GM10248 (cell line): ENCODE data around the gene HS1BP3.

Experiments
- CTCF ChIA-PET: fragments of 300-600 bp; sonication (Branson Sonifier 250); formaldehyde crosslinking; extraction: SDS; loops from one replicate; lab custom pipeline; 2021; ENCODE audit warnings: antibody characterized with exemption; lab: Yijun Ruan, JAX
- POLR2A ChIA-PET: fragments of 350-650 bp; sonication (Branson Sonifier 250); formaldehyde crosslinking; extraction: SDS; loops from one replicate; lab custom pipeline; 2020; ENCODE audit warnings: antibody characterized with exemption; lab: Yijun Ruan, JAX
- DNase-seq: peaks from one replicate; pipeline ENCODE4 v3.0.0; 2012; ENCODE audit errors: extremely low spot score
- CTCF ChIP-seq: IDR thresholded peaks from 2 replicates; pipeline ENCODE4 v1.5.1; 2012; ENCODE audit warnings: mild to moderate bottlenecking, low read depth; ENCODE audit errors: extremely low read depth, missing control alignments, control extremely low read depth

Gene HS1BP3

GRCh38 chr2:20650877-20651730, at the start of gene HS1BP3:
Gene HS1BP3 (minus strand): TSS chr2:20651098. CDS start chr2:20651063, 35 bp downstream.
- TF ChIP-seq CTCF: peak; percentile 99
- DNase-seq: peak; percentile 98
- ChIA-PET POLR2A (interaction anchor here (0.6 to 6.9 kb wide), 3 partner anchors 203 to 765 kb away, joined by 3 to 82 read pairs (median 3); partner anchors contain the start of gene RHOB), CTCF (interaction anchor here (0.6 to 7.2 kb wide), 68 partner anchors 10 to 1854 kb away, joined by 3 to 101 read pairs (median 4); partner anchors contain the start of genes LDAH, RHOB and SDC1)

- TF ChIP-seq CTCF: no peak
- ChIA-PET POLR2A (no interaction called here), CTCF (interaction anchor here (0.8 to 3.8 kb wide), 5 partner anchors 9 to 263 kb away, joined by 3 to 21 read pairs (median 3); no protein-coding TSS in a partner anchor)
- DNase-seq: no peak
Observed at GRCh38 chr2:20698916-20699613, 48.2 kb upstream of the HS1BP3 start.

- POLR2A ChIA-PET: interaction anchor here (0.7 kb wide), 1 partner anchor 188 kb away, joined by 4 read pairs; no protein-coding TSS in a partner anchor
- CTCF ChIA-PET: interaction anchor here (0.8 to 3.8 kb wide), 5 partner anchors 10 to 60 kb away, joined by 3 to 21 read pairs (median 8); partner anchors contain the start of gene HS1BP3
- no peak for DNase-seq
- TF ChIP-seq CTCF: no peak
Observed at GRCh38 chr2:20697322-20697934, 46.5 kb upstream of the HS1BP3 start.

- no peak for TF ChIP-seq CTCF
- ChIA-PET CTCF (interaction anchor here (1.0 to 3.8 kb wide), 6 partner anchors 20 to 266 kb away, joined by 3 to 21 read pairs (median 6); partner anchors contain the start of gene HS1BP3), POLR2A (no interaction called here)
- no peak for DNase-seq
Observed at GRCh38 chr2:20696366-20696765, 45.5 kb upstream of the HS1BP3 start.

GRCh38 chr2:20693317-20693716, 42.4 kb upstream of the HS1BP3 start:
- POLR2A ChIA-PET: no interaction called here
- DNase-seq: no peak
- CTCF ChIA-PET: interaction anchor here (1.2 to 3.8 kb wide), 6 partner anchors 11 to 89 kb away, joined by 3 to 18 read pairs (median 6); no protein-coding TSS in a partner anchor
- TF ChIP-seq CTCF: no peak
